Non-pigmented ciliary epithelial cell (primary cell): Measurements from ENCODE around the gene ZFAND3.

ENCODE experiments used
- DNase-seq: peaks from one replicate; pipeline ENCODE4 v3.0.0-alpha.2; 2010; ENCODE audit warnings: low read depth

Gene ZFAND3

DNA sequence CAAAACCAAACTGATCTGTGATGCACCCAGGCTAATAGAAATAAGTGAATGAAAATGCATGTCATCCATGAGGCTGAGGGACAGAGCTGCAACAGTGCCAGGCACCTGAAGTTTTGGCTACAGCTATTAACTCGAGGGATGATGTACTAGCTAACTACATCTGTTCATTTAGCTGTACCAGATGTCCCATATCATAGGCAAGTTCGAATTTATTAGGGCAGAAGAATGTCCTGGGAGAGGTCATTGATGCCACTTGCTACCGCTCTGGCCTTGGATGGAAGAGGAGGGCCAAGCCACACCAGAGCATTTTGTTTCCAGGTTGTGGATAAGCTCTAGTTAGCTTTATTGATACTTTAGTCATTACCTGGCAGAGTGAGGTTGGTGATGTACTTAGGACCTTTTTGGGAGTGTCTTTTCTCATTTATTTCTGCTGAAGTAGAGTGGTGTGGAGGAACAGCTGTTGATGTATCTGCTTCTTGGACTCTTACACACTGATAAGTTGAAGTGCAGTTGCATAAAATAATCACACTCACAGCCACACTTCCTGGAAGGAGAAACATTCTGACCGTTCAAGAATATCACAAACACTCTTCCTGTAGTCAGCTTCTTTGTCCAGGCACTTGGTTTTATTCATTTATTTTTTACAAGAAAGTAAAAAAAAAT lies 8.2 kb downstream of the ZFAND3 start:
- DNase-seq: no peak

GRCh38 chr6:37830225-37830624 lies 10.7 kb downstream of the ZFAND3 start:
- DNase-seq: no peak

GRCh38 chr6:37831457-37831856 lies 11.9 kb downstream of the ZFAND3 start:
- no peak for DNase-seq

DNA sequence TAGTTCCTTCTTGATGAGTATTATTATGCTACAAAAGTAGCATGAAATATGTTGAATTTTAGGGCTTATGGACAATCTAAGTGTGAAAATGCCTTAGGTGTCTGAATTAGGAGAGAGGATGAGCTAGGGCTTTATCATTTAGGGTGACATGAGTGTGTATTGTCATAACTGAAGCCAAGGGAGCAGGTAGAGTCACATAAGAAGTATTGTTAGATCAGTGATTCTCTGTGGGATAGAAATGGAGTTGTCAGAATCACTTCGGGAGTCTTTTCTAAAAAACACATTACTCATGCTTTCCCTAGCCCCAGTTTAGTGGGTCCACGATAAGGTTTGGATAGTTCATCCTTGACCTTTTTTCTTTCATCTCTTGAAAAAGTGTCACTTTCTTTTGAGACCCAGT lies 16.4 kb downstream of the ZFAND3 start:
- DNase-seq: no peak

DNA sequence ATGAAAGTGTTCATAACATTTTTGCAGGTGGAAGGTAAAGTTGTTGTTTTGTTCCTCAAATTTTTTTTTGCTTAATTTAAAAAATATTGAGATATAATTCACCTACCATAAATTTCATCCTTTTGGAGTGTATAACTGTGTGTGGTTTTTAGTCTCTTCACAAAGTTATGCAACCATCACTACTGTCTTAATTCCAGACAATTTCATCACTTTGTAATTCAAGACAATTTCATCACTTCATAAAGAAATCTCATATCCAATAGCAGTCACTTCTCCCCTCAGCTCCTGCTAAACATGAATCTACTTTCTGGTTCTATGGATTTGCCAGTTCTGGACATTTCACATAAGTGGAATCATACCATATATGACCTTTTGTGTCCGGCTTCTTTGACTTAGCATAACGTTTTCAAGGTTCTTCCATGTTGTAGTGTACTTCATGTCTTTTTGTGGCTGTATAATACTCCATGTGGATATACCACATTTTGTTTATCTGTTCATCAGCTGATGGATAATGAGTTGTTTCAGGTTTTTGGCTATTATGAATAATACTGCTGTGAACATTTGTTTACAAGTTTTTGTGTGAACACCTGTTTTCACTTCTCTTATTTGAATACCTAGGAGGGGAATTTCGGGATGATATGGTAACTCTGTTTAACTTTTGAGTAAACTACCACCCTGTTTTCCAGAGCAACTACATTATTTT lies 18.8 kb downstream of the ZFAND3 start:
- no peak for DNase-seq

- no peak for DNase-seq
These were observed 20.8 kb downstream of the ZFAND3 start for GRCh38 chr6:37840143-37840939.

DNA sequence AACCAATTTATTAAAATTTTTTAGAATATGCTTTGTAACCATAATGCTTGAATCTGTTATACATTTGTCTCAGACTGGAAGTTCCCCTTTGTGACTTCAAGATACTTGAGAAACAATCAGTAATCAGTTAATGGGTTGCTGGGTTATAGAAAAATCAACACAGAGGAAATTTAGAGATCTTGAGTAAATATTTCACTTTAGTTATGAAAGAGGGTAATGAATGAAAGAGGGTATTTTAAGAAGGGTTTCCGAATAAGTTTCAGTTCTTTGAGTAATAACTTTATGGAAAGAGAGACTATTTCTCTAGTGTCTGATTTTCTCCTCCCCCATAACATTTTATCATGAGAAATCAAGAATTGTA lies 21.4 kb downstream of the ZFAND3 start:
- DNase-seq: no peak

DNA sequence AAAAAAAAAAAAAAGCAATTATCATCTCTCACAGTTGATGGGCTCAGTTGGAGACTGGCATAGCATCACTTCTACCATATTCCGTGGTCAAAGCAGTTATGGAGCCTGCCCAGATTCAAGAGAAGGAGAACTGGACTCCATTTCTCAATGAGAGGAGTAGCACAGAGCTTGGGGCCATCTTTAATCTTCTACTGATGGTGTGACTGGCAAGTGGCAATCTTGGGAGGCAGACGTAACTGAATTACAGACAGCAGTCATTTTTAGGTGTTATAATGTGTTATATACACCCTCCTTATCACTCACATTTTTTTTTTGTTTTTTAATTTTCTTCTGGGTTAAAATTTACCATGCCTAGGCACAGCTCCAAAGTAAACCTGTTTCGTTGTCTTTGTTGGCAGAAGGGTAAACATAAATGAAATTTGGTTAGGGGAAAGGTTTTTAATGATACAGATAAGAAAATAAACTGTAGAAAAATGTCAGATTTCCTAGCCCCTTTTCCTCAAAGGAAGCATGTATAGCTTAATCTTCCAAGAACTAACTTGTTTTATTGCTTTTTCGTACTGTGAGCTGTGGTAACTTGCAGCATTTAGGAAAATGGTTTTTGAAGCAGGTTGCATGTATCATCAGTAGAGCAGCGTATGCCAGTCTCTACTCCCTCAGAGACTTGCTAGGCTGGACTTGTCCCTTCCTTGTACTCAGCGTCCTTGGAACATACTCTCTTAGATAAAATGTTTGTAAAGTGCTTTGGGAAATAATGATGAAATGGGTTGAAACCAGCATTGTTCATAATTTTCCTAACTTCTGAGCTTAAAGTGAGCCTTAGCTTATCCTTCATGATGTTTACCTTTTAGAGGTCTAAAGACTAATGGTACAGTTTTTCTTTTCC lies 25.7 kb downstream of the ZFAND3 start:
- DNase-seq: no peak

- DNase-seq: no peak
These were observed 26.4 kb downstream of the ZFAND3 start for GRCh38 chr6:37845930-37846329.

DNA sequence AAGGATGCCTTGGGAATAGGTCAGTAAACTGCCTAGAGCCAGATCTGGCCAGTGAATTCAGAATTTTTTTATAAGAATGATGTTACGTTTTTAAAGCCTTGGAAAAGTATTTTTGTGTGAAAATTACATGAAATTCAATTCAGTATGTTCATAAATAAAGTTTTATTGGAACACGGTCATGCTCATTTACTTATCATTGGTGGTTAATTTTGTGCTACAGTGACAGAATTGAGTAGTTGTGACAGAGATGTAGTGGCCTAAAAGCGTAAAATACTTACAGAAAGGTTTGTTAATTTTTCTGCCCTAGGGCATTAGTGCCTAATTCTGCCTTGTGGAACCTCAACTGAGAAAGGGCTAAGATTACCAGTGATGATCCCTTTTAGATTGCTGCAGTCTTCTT lies 28.2 kb downstream of the ZFAND3 start:
- no peak for DNase-seq

GRCh38 chr6:37848371-37848770 lies 28.8 kb downstream of the ZFAND3 start:
- DNase-seq: no peak

DNA sequence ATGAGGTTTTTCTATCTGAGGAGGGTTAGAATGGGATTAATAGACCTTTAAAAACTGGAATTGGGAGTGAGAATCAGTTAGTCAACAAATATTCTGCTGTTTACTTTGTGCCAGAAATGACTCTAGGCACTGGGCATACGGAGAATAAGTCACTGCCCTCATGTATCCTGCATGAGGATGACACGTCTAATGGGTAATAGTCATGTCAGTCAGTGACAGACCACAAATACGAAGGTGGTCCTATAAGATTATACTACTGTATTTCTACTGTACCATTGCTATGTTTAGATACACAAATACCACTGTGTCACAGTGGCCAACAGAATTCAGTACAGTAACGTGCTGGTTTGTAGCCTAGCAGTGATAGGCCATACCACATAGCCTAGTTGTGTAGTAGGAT lies 30.7 kb downstream of the ZFAND3 start:
- no peak for DNase-seq

DNA sequence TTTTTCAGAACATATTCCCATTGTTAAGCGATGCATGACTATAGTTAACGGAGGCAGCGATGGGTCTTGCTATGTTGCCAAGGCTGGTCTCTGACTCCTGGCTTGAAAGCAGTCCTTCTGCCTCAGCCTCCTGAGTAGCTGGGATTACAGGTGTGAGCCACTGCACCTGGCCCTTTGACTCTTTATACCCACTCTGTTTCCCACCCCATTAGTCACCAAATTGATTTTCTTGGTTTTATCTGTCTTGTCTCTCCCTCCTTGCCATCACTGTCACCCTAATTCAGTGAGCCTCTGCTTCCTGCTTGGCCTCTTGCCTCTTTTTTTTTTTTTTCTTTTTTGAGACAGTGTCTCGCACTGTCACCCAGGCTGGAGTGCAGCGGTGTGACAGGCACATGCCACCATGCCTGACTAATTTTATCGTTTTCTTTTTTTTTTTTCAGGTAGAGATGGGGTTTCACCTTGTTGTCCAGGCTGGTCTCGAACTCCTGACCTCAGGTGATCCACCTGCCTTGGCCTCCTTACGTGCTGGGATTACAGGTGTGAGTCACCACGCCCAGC lies 31.3 kb downstream of the ZFAND3 start:
- no peak for DNase-seq

DNA sequence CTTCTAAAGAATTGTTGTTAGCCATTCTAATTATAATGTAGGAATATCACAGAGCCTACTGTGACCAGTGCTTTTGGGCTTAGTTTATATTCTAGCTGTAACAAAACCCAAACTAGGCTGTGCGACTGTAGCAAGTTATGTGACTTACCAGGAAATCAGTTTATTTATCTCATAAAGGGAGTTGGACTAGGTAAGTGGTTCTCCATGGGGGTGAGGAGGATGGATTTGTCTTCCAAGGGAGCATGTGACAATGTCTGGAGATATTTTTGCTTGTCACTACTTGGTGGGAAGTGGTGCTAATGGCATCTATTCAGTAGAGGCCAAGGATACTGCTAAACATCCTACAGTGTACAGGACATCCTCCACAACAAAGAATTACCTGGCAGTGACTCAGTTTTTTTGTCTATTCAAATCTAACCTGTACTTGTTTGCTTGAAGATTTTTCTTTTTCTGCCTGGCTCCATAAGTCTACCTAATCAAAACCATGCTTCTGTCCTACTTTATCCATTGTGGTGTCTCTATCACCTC lies 32.5 kb downstream of the ZFAND3 start:
- no peak for DNase-seq

DNA sequence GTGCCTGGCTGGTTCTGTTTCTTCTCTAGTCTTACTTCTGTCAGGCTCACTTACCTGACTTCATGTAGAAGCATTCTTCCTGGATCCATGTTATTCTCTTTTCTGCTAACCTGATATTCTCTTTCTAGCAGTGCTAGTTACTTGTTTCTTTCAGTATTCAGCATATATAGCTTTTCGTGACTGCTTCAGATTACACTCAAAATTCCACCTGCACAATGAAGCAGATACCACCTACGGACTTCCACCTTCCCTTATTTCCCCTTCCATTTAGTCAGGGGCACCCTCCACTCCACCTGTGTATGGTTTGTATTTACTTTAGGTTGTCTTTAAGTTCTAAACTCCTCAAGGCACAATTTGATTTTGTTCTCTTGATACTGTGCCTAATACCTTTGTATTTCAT lies 36.8 kb downstream of the ZFAND3 start:
- DNase-seq: no peak

- no peak for DNase-seq
These were observed 38.8 kb downstream of the ZFAND3 start for GRCh38 chr6:37858363-37858762.

- no peak for DNase-seq
These were observed 40.8 kb downstream of the ZFAND3 start for GRCh38 chr6:37860226-37860839.

GRCh38 chr6:37861452-37861851 lies 41.9 kb downstream of the ZFAND3 start:
- DNase-seq: no peak

DNA sequence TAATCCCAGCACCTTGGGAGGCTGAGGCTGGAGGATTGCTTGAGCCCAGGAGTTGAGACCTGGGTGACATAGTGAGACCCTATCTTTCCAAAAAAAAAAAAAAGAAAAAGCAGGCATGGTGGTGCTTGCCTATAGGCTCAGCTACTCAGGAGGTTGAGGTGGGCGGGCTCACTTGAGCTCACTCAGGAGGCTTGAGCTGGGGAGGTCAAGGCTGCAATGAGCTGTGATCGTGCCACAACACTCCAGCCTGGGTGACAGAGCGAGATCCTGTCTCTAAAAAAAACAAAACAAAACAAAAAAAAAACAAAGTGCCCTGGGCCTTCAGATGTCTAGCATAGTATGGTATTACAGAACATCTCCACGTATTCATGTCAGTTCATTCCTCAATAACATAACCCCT lies 42.9 kb downstream of the ZFAND3 start:
- DNase-seq: no peak

DNA sequence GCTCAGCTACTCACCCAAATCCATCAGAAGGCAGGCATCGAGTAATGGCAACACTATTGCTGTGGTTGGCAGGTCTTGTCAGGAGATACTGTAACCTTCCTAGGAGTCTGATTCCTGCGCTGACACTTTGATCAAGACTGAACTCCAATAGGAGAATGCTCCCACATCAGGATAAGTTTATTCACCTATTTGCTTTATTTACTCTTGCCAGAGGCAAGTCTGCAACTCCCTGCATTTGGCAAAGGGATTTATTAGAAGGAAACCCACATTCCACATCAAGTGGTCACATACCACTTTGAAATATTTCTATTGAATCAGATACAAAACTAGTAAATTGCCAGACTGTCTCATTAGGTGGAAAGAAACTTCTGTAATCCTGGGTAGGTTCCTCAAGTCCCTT lies 43.5 kb downstream of the ZFAND3 start:
- DNase-seq: no peak

DNA sequence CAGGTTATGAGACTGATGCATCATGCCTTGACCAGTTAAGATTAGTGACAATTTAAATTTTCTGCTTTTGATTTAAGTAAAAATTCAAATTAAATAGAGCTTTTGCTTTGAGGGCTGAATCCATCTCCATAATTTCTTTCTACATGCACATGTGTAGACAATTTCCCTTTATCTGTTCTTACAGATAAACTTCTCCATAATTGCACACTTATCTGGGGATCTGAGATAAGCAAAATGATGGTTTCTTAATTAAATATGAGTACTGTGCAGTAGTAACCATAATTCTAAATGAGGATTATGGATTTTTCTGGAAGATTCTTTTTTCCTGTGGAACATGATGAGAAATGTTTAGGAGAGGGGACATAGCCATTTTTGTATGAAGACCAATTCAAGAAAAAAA lies 44.7 kb downstream of the ZFAND3 start:
- no peak for DNase-seq
